HG03196 (cell line): Measurements from ENCODE around the gene IL17RE.

Source experiments
- ATAC-seq: cut with Tn5 transposase; IDR thresholded peaks from one replicate; pipeline ENCODE4 v1.9.1; 2021; ENCODE audit not compliant: unreplicated experiment

The IL17RE gene

GRCh38 chr3:9951598-9951961 is 48.9 kb downstream of the IL17RE start:
- no peak for ATAC-seq

- ATAC-seq, result peak; percentile 49
Observed at GRCh38 chr3:9951962-9952805, 49.5 kb downstream of the IL17RE start, which contains the start of gene PRRT3. TSS of gene PRRT3 (minus strand) at chr3:9952408. CDS start at chr3:9950115, 2,293 bp downstream.

GRCh38 chr3:9955067-9955502 is 52.4 kb downstream of the IL17RE start:
- no peak for ATAC-seq

- ATAC-seq, result no peak
Observed at GRCh38 chr3:9955611-9956352, 53.1 kb downstream of the IL17RE start.

- ATAC-seq, result no peak
Observed at GRCh38 chr3:9957214-9957613, 54.6 kb downstream of the IL17RE start.

- ATAC-seq, result no peak
Observed at GRCh38 chr3:9965200-9965875, 62.7 kb downstream of the IL17RE start.
